GM18951 (cell line): Measurements from ENCODE around the gene IMPDH1.

Experiments
- POLR2A ChIP-seq: IDR thresholded peaks from 4 replicates; pipeline ENCODE4 v1.6.1; 2011; ENCODE audit warnings: mild to moderate bottlenecking; ENCODE audit not compliant: insufficient read length, insufficient read depth; ENCODE audit errors: extremely low read depth
- in situ Hi-C: fragments of 300-500 bp; cut with MboI; formaldehyde crosslinking; loops from one replicate; pipeline ENCODE4 v1.12.0; 2022; ENCODE audit warnings: low sequenced_read_pairs, mixed read lengths, inconsistent platforms; ENCODE audit not compliant: unreplicated experiment

IMPDH1 gene

DNA sequence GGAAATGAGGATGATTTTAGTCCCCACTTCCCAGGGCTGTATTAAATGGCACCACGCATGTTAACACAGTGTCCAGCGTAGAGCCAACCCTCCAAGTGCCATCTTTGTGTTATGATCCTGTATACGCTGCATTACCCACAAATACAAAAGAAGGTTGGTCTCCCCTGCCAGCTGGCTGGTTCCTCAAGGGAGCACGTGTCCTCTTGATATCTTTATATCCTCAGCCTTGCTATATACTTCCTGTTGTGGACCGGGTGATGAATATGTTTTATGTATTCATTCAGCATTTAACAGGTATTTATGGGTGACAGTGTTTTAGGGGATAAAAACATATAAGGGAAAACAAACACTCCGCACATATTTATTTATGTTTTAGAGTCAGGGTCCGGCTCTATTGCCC lies 25.1 kb downstream of the IMPDH1 start:
- no peak for TF ChIP-seq POLR2A

DNA sequence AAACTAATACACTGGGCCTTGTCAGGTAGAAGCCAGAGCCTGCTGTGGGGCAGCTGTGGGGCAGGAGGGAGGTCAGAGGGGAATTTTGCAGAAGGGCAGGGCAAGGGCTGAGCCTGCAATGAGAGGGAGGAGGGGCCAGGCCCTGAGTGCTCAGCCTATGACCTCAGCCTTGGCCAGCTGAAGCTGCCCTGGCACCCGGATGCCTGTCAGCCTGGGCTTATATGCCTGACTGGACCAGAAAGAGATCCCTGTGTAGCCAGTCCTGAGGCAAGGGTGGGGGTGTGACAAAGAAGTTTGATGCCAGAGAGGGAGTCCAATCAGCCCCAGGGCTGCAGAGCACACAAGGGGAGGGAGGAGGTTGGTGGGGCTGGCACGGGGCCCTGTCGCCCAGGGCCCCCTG lies 26.0 kb downstream of the IMPDH1 start:
- no peak for TF ChIP-seq POLR2A
- in situ Hi-C loops, result no loop called here

More for the DNA sequence above, 25.1 kb downstream of the IMPDH1 start:
- in situ Hi-C loops, result no loop called here

DNA sequence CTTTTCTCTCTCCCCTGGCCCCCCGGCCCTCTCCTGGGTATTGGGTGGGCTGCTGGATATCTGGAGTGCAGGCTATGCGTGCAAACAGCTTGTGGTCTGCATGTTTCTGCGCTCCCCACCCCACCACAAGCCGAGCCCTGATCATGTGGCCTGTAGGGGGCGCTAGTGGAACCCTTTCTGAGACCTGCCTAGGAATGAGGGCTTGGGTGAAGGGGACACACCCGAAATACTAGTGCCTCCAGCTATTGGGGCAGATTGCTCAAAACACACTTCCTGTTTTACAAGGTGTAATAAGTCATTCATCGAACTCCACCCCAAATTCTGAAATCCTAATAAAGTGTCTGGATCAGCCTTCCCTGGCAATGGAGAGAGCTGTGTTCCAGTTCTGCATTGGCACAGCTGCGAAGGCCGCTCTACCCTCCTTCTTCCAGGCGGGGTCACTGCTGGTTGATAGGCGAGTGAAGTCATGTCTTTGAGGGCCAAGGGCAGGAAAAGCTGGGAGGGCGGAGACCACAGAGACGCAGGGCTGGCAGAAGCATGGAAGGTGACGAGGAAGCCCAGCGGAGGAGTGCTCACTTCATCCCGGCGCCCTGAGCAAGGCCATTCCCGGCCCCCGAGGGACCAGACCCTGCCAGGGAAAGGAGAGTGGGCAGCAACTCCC lies 28.5 kb downstream of the IMPDH1 start:
- in situ Hi-C loops, result no loop called here
- TF ChIP-seq POLR2A, result no peak

DNA sequence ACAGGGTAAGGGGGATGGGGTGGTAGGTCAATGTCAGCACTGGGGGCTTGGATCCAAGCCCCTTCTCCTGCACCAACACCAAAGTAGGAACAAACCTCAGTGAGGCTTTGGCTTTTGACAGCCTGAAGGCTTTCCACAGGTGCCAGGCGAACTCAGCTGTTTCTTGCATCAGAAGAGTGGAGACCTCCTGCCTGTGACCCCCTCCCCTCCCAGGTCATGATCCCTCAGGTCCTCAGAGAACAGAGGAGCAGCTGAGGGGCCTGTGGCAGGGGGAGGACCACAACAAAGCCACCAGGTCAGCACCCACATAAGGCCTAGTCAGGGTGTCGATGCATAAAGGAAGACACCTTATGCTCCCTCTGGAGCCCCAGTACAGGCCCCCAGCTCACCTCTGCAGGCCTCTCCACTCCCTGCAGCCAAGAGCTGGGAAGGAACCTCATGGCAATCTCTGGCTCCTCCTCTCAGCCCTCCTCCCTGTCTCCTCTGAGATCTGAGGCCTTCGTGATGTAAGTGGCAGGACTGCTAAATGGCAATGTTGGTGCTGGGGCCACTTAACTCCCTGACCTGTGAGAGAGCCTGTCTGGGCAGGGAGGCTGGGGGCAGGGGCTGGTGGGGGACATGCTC lies 29.2 kb downstream of the IMPDH1 start:
- TF ChIP-seq POLR2A, result no peak
- in situ Hi-C loops, result no loop called here

DNA sequence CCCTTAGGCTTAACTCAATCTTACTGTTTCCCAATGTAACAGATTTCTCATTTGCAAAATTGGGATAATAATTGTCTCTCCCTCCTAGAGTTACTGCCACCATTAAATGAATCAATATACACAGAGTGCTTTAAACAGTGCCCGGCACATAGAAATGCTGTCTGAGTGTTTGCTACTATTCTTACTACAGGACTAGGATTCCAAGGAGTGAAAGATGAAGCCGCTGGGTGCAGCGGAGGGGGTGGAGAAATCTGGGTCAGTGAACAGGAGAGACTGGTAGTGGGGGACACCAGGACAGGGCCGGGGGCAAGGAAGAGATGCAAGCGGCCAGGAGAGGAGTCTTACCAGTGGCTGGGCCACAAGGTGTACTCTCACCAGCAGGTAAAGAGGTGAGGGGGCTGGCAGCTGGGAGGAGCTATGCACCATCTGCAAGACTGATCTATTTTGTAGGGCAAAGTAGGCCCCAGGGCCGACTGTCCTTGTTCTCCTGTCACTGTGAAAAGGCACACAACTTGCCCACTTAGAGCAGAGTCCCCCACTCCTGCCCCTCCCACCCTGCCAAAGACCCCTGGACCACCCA lies 29.8 kb downstream of the IMPDH1 start:
- no peak for TF ChIP-seq POLR2A
- in situ Hi-C loops, result no loop called here

DNA sequence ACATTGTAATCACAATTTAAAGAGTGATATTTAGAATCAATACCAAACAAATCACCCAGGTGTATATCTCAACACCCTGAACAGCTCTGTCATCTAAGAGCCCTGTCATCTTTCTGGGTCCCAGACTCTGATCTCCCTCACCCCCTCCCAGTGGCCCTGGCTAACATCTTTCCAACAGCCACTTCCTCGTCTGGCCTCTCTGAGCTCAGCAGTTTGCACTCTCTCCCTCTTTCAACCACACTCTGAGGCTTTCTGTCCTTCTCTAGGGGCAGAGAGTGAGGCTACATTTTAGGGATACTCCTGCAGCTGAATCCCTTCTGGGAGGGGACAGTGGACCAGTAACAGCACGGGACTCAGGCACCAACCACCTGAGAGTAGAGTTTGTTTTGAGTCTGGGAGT lies 31.1 kb downstream of the IMPDH1 start:
- no peak for TF ChIP-seq POLR2A
- in situ Hi-C loops, result no loop called here

DNA sequence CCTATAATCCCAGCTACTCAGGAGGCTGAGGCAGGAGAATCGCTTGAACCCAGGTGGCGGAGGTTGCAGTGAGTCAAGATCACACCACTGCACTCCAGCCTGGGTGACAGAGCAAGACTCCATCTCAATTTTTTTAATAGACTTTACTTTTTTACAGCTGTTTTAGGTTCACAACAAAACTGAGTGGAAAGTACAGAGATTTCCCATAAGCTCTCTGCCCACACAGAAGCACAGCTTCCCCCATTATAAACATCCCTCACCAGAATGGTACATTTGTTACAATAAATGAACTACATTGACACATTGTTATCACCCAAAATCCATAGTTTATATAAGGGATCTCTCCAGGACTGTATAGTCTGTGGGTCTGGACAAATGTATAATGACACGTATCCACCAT lies 33.7 kb downstream of the IMPDH1 start:
- no peak for TF ChIP-seq POLR2A
- in situ Hi-C loops, result no loop called here

DNA sequence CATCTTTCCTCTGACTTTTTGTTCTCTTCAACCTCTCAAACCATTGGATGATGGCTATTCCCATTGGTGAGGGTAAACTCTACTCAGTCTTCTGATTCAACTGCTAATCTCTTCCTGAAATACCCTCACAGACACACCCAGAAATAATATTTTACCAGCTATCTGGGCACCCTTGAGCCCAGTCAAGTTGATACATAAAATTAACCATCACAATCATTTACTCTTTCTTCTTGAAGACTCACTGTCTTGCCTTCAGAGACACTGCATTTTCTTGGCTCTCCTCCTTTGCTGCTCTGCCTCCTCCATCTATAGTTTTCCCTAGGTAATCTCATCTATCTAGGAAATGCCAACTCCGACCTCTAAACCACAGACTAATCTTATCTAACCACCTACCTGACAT lies 35.7 kb downstream of the IMPDH1 start:
- in situ Hi-C loops, result no loop called here
- no peak for TF ChIP-seq POLR2A

DNA sequence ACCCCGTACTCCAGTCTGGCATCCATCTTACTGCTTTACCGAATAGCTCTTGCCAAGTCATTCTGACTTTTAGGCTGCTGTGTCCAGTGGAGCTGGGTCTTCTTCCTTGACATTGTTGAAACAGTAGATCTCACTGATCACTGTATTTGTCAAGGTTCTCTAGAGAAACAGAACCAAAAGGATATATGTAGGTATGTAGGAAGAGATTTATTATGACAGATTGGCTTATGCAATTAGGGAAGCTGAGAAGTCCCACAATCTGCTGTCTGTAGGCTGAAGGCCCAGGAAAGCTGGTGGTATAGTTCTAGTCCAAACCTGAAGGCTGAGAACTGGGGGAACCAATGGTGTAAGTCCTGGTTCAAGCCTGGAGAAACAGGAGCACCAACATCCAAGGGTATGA lies 36.2 kb downstream of the IMPDH1 start:
- TF ChIP-seq POLR2A, result no peak
- in situ Hi-C loops, result no loop called here

DNA sequence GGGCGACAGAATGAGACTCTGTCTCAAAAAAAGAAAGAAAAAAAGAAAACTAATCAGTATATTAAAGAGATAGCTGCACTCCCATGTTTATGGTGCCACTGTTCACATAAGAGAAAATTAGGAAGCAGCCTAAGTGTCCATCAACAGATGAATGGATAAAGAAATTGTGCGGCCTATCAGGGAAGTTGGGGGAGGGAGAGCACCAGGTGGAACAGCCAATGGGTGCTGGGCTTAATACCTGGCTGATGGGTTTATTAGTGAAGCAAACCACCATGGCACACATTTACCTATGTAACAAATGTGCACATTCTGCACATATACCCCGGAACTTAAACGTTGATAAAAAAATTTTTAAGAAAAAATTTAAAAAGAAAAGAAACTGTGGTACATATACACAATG lies 39.3 kb downstream of the IMPDH1 start:
- in situ Hi-C loops, result no loop called here

DNA sequence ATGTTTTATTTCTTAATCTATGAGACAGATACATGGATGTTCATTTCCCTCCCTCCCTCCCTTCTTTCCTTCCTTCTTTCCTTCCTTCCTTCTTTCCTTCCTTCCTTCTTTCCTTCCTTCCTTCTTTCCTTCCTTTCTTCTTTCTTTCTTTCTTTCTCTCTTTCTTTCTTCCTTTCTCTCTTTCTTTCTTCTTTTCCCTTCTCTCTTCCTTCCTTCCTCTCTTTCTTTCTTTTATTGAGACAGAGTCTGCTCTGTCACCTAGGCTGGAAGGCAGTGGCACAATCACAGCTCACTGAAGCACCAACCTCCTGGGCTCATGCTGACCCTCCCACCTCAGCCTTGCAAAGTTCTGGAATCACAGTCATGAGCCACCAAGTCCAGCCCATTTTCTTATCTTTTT lies 42.8 kb downstream of the IMPDH1 start:
- no peak for TF ChIP-seq POLR2A
- in situ Hi-C loops, result no loop called here

More for the DNA sequence above, 39.3 kb downstream of the IMPDH1 start:
- no peak for TF ChIP-seq POLR2A

DNA sequence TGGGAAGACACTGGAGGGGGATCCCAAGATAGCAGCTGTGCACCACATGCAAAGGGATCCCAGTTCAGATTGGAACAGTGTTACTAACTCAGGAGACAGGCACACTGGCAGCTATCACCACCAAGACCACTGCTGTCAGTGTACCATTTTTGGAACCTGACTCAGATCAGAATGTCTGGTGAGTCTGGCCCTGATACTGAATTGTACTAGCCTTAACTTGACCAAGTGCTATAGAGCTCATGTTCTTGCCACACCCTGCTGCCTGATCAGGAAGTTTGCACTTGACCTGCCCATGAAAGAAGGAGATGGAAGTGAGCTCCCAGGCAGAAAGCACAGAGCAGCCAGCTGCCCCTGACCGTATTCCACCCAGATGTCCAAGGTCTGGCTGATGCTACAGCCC lies 43.5 kb downstream of the IMPDH1 start:
- in situ Hi-C loops, result no loop called here
- no peak for TF ChIP-seq POLR2A

DNA sequence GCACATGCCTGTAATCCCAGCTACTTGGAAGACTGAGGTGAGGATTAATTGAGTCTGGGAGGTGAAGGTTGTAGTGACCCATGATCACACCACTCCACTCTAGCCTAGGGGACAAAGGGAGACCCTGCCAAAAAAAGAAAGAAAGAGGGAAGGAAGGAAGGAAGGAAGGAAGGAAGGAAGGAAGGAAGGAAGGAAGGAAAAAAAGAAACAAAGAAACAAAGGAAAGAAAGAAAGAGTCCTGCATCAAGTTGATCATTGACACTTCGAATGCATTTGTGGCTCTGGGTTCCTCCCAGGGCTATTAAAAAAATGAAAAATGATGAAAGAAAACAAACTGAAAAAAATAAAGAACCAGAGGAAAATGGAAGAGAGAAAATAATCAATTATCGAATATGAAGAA lies 44.4 kb downstream of the IMPDH1 start:
- in situ Hi-C loops, result no loop called here
- no peak for TF ChIP-seq POLR2A

DNA sequence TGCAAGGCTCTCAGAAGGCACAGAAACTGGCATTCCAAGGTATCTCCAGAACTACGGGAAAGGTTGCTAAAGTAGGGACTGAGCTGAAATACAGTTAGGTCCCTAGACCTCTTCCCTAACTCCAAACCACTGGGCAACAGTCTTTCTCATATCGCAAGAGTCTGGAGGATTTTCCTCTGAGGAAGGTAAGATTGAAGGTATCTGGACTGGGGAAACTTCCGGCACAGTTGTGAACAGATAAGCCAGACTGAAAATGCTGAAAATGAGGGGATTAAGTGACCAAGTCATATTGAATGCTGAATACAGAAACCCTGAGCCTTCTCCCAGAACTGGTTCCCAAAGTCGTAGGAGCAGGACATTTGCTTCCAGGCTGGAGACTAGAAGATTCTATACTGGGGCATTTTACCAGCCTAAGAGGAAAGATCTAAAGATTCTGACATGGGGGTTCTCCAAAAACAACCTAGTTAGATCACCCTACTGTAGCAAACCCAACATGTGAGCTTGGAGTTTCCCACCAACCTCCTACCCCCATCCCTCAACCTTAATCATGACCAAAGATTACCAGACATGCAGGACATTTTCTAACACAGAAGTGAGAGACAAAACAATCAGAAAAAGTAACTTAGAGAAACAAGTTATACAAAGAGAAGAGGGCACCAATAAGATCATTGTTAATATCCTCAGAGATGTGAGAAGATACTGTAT lies 45.5 kb downstream of the IMPDH1 start:
- TF ChIP-seq POLR2A, result no peak
- in situ Hi-C loops, result no loop called here

DNA sequence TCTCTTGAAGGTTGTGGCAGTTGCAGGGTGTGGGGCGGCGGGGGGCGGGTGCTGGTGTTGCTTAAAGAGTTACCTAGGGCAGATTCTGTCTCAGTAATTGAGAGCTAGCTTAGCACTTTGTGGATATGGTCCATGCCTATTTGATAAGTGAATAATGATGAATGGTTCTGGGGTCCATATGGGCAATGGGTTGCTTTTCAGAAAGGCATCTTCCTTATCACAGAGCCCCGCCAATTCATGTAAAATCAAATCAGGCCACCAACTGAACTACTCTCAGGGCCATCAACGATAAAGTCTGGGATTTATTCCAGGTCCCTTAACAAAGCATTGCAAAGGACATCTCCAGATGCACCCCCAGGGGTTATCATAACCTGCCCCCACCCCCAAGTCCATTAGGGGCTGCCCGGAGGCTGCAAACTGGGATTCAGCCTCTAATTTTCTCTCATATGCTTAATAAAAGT lies 46.5 kb downstream of the IMPDH1 start:
- in situ Hi-C loops, result no loop called here
- no peak for TF ChIP-seq POLR2A
